ENCODE results near the gene GGCX.

DNA sequence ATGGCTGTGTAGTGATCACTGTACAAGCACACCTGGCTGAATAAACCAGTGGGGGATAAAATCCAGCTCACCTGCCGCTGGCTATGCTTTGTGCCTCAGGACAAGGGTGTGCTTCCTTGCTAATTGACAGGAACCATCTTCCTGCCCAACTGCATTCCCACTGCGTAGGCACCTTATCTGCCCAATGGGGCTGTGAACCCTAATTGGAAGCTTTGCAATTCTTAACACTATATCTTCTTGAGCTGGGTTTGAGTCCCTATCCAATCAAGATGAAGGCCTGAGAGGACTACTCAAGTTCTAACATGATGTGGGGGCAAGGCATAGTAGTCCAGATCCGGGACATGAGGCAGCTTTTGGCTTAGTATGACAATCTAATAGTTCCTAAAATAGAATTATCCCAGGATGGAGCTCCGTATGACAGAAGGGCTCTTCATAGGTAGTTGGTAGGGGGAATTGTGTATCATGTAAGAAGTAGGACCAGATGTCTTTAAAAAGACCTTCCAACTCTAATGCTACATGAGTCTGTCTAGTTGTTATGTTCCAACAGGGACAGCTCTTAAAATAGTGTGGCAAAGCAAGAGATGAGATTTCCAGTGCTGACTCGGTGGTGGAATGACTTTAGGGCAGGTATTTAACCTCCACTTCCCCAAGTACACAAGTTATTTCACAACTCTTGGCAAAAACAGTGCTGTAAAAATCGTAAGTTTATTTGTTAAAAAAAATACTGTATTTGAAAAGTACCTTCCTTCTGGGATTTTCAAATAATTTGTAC is 43.5 kb upstream of the GGCX start:
- TF ChIP-seq, protein P1, sequence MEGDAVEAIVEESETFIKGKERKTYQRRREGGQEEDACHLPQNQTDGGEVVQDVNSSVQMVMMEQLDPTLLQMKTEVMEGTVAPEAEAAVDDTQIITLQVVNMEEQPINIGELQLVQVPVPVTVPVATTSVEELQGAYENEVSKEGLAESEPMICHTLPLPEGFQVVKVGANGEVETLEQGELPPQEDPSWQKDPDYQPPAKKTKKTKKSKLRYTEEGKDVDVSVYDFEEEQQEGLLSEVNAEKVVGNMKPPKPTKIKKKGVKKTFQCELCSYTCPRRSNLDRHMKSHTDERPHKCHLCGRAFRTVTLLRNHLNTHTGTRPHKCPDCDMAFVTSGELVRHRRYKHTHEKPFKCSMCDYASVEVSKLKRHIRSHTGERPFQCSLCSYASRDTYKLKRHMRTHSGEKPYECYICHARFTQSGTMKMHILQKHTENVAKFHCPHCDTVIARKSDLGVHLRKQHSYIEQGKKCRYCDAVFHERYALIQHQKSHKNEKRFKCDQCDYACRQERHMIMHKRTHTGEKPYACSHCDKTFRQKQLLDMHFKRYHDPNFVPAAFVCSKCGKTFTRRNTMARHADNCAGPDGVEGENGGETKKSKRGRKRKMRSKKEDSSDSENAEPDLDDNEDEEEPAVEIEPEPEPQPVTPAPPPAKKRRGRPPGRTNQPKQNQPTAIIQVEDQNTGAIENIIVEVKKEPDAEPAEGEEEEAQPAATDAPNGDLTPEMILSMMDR (IDR thresholded peaks at IDR 0.05), result no peak
- peak; percentile 55 for TF ChIP-seq POLR2AphosphoS5 (IDR thresholded peaks at IDR 0.05)

All from prostate gland (tissue), 2 donors.